Measurements from ENCODE around the gene SNRNP70.
"Not testable (repeated sequence)": the region's sequence is repeated elsewhere in the genome, so short reads cannot be mapped to it uniquely, and the experiment has no call there.

The SNRNP70 gene

DNA sequence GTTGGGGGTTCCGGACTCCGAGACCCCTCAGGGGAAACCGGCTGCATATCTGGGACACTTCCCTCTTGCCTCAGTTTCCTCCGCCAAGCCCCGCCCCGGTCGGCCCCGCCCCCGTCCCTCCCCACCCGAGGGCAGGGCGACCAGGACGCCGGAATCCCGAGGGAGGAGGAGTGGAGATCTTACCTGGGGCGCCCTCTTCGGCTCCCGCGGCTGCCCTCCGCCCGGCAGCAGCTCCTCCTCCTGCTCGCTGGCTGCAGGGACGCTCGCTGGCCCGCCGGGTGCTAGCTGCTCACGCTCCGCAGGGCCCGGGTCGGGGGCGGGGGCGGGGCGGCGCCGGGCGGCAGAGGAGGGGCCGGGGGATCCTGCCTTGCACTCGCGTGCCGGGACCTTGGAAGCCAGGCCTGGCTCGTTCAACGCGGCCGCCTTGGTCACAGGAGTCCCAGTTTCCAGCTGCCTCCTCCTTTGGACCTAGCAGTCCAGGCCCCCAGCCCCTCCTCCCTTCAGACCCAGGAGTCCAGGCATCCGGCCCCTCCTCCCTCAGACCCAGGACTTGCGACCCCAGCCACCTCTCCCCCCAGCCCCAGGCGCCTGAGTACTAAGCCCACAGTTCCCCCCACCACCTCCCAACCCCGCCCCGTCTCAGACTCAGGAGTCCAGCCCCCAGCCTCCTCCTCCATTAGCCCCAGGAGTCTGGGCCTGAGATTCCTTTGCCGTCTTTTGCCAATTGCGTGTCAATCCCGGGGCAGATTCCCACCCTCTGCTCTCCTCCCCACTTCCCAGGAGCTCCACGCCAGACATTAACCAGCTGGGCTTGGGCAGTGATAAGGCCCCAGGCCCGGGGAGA lies 20.3 kb upstream of the SNRNP70 start, which contains the start of gene NTF4:
NTF4 (minus strand) TSS at position 51 of the 844 bp plus-strand sequence. CDS start 2,821 bp downstream, outside the sequence.
- no peak for DNase-seq

DNA sequence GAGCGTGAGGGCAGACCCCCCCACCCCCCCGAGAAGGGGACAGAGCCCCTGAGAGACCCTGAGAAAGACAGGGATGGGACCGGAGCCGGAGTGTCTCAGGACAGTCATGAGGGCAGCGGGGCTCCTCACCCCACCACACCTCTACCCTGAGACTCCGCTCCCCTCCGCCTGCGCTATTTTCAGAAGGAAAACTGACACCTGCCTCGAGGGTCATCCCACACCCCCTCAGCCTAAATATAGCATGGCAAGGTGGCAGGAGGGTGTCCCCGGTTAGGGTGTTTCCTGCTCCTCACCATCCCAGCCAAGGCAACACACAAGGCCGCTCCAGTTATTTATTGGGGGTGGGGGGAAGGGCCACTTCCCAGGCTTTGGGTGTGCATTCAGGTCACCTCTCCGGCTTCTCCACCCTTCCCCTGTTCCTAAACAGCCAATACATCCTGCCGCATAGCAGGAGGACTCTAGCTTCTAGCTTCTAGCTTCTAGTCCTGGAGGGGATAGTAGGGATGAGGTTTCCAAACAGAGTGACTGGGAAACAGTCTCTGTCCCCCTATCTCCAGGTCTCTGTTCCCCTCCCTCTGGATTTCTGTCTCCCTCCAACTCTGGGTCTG lies 19.2 kb upstream of the SNRNP70 start:
- DNase-seq, result no peak

DNA sequence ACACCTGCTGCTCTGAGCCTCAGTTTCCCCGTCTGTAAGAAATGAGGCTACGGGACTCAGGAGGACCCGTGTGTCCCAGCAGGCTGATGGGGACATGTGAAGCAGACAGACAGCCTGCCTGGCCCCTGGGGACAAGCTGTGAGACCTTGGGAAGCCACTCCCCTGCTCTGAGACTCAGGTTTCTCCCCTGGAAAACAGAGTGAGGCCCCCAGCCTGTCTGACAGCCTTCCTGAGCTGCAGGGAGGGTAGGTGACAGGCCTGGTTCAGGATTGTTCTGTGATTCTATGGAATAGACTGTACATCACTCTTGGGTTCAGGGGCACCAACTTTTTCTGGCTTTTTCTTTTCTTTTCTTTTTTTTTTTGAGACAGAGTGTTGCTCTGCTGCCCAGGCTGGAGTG lies 17.7 kb upstream of the SNRNP70 start:
- no peak for DNase-seq

DNA sequence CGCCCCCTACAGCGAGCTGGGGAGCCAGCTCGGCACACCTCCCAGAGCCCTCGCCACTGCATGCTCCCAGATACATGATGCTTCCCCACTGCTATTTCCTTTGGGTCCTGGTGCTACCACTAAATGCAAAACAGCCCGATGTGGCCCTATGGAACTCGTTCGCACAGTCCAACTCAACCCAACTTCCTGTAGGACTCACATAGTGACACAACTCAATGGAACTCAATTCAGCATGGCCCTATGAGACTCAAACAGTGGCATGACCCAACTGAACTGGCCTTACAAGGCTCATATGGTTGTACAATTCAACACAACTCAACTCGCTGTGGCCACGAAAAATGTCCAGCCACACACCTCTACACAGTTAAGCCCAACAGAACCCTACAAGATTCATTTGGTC lies 16.2 kb upstream of the SNRNP70 start:
- DNase-seq, result no peak

DNA sequence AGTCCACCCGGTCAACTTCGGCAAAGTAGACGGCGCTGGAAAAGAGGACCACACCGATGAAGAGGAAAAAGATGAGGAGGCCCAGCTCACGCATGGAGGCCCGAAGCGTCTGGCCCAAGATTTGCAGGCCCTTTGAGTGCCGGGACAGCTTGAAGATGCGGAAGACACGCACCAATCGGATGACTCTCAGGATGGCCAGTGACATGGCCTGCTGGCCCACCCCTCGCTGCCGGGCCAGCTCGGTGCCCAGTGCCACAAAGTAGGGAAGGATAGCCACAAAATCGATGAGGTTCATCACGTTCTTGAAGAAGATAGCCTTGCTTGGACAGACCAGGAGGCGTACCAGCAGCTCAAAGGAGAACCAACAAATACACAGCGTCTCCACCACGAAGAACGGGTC lies 14.8 kb upstream of the SNRNP70 start:
- DNase-seq, result no peak

DNA sequence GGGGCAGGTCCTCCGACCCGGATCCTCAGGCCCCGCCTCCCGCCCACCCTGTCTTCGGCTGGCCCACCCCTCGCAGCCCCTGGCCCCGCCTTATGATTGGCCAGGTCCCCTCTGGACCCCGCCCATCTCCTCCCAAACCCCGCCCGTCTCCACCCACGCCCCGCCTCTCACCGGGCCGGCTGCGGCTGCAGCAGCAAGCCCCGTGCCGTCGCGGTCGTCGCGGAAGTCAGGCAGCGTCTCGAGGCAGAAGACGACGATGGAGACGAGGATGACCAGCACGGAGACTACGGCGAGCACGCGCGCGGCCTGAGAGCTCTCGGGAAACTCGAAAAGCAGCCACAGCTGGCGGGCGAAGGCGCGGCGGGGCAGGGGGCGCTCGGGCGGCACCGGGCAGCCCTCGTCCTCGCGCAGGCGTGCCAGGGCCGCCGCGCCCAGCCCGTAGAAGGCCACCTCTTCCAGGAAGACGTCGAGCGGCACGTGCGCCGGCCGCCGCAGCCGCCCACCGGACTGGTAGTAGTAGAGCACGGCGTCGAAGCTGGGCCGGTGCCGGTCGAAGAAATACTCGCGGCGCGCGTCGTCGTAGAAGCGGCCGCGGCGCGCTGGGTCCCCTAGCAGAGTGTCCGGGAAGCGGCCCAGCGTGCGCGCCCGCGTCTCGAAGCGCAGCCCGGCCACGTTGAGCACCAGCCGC lies 13.2 kb upstream of the SNRNP70 start:
- peak in 1 of 2 experiments; percentile 23 for DNase-seq

DNA sequence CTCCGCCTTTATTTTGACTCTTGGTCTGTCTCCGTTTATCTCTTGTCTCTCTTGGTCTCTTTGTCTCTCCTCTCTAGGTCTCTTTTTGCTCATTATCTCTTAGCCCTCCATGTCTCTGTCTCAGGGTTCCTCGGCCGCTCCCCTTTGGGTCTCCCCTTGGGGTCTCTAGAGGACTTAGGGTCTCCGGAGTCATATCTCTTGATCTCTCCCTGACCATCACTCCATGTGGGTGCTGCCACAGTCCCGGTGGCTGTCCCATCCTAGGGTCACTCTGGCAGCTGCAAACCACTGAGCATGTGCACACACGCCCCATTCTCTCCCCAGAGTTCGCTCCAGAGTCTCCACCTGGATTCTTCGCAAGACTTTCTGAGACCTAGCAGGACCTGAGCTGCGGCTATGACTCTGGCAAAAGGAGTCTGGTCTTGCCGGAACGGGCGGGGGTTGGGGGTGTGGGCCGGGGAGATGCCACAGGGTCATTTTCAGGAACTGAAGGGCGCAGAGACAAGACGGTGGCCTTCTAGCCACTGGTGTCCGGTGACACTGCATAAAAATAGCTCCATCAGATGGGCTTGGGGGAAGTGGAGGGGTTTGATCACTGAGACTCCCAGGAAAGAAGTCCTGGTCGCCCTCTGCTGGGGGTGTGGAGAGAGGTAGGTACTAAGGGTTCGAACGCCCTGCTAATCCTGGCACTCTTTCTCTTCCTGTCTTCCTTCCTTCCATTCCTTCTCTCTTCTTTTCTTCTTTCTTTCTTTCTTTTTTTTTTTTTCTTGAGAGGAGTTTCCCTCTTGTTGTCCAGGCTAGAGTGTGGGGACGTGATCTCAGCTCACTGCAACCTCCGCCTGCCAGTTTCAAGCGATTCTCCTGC lies 11.5 kb upstream of the SNRNP70 start:
- no peak for DNase-seq

DNA sequence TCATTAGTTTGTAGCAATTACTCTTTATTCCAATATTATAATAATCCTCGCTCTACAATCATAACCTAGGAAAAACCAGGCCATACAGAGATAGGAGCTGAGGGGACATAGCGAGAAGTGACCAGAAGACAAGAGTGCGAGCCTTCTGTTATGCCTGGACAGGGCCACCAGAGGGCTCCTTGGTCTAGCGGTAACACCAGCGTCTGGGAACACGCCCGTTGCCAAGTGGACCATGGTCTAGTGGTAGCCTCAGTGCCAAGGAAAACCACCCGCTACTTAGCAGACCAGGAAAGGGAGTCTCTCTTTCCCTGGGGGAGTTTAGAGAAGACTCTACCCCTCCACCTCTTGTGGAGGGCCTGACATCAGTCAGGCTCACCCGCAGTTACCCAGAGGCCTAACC lies 10.4 kb upstream of the SNRNP70 start:
- not testable (repeated sequence) for DNase-seq

DNA sequence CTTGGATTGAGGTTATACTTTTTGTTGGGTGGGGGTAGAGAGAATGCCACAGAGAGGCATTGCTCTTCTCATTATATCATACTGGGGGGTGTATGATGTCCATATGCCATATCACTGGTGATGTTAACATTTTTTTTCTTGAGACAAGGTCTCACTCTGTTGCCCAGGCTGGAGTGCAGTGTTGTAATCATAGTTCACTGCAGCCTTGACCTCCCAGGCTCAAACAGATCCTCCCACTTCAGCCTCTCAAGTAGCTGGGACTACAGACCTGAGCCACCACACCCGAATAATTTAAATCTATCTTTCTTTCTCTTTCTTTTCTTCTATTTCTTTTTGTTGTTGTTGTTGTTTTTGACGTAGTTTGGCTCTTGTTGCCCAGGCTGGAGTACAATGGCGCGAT lies 4.9 kb upstream of the SNRNP70 start:
- DNase-seq, result no peak

DNA sequence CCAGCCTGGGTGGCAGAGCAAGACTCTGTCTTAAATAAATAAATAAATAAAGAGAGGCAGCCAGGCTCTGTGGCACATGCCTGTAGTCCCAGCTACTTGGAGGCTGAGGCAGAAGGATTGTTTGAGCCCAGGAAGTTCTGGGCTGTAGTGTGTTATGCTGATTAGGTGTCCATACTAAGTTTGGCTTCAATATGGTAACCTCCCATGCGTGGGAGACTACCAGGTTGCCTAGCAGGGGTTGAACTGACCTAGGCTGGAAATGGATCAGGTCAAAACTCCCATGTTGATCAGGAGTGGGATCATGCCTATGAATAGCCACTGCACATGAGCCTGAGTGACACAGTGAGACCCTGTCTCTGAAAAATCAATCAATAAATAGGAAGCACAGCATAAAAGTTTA lies 4.0 kb upstream of the SNRNP70 start:
- DNase-seq, result no peak

DNA sequence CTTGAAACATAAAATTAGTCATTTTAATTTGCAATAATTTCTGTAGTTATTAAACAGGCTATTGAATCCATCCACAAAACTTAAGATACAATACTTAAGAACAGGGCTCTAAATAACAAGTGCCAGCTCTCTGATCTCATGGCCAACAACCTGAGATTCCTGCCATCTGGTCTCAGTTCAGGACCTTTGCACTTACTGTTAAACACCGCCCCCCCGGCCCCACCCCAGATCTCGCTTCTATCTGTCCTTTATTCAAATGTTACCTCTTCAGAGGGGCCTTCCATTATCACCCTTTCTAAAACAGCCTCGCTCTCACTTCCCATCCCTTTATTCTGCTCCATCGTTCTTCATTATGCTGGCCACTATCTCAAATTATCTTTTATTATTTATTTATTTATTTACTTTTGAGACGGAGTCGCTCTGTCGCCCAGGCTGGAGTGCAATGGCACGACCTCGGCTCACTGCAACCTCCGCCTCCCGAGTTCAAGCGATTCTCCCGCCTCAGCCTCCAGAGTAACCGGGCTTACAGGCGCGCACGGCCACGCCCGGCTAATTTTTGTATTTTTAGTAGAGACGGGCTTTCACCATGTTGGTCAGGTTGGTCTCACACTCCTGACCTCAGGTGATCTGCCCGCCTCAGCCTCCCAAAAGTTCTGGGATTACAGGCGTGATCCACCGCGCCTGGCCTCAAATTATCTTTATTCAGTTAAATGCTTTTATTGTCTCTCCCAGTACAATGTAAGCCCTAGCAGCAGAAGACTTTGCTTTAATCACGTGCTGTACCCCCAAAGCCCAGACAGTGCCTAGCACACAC lies 838 bp upstream of the SNRNP70 start:
- no peak for DNase-seq

DNA sequence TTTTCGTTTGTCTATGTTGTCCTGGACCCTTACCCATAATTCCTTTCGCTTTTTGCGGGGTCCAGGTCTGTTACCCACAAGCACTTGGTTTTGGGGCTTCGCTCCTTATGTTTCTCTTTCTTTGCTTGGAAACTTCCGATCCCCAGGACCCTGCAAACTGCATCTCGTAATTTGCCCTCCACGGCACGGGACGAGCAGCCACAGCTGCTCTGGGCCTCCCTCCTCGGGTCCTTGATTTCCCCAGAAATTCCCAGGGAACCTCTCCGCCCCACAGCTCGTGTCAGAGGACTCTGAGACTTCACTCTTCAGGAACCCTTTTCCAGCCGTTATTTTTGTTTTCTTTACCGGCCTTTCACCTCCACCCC lies 599 bp downstream of the SNRNP70 start:
- no peak for DNase-seq

DNA sequence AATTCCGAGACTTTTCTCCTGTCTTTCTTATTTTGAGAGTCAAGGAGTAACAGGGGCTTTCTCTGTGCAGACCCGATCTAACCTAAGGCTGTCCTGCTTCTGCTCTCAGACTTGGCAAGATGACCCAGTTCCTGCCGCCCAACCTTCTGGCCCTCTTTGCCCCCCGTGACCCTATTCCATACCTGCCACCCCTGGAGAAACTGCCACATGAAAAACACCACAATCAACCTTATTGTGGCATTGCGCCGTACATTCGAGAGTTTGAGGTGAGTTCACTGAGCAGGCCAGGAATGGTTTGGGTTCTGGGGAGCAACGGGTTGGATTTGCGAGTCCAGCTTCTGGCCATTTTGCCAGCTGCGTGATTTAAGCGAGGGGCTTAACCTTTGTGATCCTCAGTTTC lies 1.0 kb downstream of the SNRNP70 start:
- DNase-seq, result no peak

DNA sequence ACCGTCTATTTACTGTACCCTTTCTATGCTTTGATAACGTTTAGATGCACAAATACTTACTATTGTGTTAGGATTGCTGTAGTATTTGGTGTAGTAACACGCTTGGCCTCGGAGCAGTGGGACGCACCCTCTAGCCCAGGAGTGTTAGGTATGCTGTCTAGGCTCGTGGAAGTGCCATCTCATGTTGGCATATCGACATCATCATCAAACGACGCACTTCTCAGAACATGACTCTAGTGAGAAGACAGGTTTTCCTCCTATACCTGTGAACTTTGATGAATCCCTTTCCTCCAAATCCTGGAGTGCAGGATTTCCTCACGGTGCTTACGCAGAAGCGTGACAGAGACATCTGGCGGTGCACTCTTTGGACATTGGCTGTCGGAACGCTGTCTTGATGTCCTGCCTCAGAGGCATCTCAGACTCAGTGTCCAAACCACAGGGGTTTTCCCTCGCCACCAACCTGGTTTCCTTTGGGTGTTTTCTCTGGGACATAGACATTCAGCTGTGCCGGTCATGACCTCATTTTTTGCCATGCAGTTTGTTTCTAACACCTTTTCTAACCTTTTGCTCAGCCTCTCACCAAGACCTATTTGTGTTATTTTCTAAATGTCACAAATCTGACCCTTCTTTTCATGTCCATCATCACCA lies 6.3 kb downstream of the SNRNP70 start:
- no peak for DNase-seq

DNA sequence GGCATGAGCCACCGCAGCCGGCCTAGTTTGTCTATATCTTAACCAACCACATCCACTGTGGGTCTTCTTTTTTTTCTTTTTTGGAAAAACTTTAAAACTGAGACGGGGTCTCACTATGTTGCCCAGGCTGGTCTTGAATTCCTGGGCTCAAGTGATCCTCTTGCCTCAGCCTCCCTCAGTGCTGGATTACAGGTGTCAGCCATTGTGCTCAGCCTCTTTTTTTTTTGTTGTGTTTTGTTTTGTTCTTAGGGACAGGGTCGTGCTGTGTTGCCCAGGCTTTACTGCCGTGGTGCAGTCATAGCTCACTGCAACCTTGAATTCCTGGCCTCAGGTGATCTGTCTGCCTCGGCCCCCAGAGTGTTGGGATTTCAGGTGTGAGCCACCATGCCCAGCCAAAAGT lies 7.4 kb downstream of the SNRNP70 start:
- no peak for DNase-seq

DNA sequence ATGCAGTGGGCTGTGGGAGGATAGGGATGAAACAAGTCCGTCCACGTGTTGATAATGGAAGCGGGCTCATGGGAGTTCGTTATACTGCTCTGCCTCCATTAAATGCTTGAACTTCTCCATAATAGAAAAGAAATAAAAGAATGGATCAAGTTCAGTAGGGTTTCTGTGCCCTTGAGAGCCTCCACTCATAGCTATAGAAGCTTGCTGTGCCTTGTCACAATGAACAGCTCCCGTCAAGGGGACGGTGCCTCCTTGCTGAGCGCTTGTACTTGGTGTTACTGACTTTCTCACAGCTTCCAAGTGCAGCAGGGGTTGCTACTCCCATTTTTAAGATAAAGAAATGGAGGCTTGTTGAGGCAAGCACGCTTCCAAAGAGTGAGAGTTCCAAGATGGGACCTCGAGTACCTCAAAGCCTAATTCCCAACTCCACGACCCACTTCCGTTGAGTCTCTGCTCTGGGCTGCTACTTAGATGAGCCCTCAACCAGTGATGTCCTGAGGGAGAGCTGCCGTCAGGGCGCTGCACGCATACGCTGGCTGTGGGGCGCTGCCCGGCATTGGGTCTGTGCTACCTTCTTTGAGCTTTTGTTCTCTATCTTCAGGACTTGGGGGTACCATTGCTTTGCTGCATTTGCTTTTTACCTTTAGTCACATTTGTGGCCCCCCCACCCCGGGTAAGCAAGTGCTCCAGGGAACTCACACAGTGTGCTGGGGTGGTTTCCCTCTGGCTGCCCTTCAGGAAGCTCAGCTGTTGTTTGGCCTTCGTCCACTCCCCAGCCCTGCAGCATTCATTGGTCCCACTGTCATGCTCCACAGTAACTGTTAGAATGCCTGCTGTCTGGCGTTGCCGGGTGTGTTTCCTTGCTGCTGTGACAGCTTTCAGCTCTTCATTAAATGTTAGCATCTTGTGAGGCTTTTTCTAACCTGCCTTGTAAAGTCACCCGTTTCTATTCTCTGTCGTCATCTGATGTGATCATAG lies 9.5 kb downstream of the SNRNP70 start:
- DNase-seq, result no peak

DNA sequence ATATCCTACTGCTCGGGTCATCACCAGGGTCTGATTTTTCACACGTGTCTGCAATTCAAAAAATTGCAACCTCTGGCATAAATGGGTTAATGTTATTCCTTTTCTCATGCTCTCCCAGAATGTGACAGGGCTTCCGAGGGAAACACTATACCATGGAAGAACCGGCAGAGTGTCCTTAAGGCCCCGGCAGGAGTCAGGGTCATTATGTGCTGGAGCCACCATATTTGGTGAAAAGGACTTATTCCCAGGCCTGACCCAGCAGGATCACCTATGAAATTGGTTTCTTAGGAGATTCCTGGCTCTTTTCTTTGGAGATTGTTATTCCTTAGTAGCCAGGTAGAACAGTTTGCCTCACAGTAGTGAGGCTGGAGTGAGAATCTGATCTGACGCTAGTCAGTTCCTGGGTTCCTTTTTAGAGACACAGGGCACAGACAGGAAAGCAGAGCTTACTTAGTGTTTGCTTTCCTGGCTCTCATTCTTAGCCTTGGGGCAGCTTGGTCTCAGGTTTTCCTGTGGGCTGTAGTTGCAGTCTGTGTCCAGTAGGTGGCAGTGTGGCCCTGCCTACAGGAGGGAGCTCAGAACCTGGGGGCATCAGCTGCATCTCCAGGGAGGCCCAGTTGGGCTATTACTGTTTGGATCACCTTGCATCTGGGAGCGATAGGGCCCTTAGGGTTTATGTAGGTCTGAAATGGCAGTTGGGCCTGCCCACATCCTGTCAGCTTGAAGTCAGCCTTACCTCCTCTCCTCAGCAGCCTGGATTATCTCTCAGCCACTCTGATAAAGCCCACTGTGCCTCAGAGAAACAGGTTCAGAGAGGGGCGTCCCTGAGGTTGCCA lies 12.4 kb downstream of the SNRNP70 start:
- peak; percentile 61 to 67 for DNase-seq

DNA sequence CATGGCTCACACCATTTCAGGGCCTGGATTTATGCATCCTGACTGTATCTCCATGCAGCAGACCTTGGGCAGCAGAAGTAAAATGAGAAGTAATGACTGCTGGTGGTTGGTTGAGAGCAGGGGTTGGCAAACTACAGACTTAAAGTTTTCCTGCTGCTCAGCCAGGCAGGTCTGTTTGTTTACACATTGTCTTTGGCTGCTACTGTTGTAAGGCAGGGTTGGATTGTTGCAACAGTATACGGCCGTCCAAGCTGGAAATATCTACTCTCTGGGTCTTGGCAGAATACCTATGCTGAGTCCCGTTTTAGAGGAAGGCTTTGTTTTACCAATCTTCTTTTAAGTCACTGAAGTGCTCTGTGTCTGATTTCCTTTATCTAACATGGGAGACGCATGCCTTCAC lies 13.5 kb downstream of the SNRNP70 start:
- DNase-seq, result no peak

DNA sequence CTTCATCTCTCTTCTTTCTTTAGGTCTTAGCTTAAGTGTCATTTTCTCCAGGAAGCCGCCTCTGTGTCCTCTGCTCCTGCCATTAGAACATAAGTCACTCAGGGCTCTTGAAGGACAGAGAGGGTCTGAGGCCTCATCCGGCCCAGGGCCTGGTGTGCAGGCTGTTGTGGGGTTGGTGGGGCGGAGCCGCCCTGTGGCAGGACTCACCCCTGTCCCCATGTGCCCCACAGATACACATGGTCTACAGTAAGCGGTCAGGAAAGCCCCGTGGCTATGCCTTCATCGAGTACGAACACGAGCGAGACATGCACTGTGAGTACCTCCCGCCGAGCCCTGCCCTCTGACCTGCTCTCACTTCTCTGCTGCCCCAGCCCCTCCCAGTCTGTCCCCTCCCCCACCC lies 15.9 kb downstream of the SNRNP70 start:
- DNase-seq, result no peak

Measured in activated CD4-positive, alpha-beta T cell treated with anti-CD3 and anti-CD28 coated beads, Interleukin-2, amount 50 U/mL, for 4 hours (primary cell).